NCI-H524 (cell line): Measurements from ENCODE around the gene ACE.

Source experiments
- DNase-seq, 2 experiments: peaks; one replicate each; lab custom pipeline; 2025; lab: John Stamatoyannopoulos, UW

Gene ACE

DNA sequence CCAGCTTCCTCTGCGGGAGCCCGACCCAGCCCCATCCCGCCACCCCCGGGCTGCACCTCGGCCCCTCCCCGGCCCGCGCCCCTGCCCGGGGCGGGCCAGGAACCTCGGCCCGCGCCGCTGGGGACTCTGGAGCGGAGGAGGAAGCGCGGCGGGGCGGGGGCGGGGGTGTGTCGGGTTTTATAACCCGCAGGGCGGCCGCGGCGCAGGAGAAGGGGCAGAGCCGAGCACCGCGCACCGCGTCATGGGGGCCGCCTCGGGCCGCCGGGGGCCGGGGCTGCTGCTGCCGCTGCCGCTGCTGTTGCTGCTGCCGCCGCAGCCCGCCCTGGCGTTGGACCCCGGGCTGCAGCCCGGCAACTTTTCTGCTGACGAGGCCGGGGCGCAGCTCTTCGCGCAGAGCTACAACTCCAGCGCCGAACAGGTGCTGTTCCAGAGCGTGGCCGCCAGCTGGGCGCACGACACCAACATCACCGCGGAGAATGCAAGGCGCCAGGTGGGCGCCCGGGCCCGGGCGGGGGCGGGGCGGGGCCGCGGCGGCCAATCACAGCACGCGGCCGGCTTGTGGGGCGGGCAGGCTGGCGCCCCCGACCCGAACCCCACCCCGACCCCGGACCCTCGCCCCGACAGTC is at the start of gene ACE:
Gene ACE, plus strand, starts transcription at position 208 of the 626 bp plus-strand sequence. Its CDS starts 34 bp downstream, at position 242.
- DNase-seq: peak; percentile 62 to 88

DNA sequence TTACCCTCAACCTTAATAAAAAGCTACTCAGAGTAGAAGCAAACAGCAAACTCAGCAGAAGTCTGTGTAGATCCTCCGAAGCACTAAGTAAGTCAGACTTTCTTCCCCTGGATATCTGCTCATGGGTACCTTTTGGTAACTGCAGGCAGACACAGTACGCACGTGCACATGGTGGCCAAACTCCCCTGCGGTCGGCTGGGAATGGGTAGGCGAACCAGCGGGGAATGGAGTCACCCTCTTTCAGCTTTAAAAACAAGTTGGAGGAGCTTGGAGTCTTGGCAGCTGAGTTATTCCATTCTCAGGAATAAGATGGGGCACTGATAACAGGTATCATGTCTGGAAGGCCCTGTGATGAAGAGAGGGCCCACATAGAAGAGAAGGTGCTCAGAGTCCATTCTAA is 47.1 kb upstream of the ACE start:
- no peak for DNase-seq

DNA sequence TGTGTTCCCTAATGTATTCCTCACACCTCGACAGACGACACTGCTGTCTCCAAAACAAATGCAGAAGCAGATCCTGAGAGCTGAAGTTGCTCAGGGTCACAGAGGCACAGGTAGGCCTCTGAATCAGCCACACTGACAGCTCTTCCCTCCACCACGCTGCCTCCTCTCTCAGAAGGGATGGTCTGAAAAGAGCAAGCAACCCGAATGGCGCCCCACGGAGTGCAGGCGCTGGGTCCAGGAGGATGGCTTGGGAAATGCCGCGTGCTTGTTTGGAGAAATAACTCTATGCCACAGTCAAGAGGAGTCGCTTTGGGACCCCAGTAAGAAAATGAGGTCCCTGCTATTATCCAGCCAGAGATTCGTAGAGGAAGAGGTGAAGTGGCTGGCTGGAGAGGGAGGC is 46.6 kb upstream of the ACE start:
- DNase-seq: no peak

DNA sequence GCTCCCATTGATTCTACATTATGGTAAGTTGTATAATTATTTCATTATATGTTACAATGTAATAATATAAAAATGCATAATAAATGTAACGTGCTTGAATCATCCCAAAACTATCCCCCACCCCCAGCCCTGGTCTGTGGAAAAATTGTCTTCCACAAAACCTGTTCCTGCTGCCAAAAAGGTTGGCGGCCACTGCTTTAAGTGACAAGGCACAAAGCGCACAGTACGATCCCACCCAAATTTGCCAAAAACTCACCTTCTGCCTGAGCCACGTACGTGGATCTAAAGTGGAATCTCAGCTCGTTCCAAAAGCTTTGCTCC is 45.3 kb upstream of the ACE start:
- DNase-seq: no peak

DNA sequence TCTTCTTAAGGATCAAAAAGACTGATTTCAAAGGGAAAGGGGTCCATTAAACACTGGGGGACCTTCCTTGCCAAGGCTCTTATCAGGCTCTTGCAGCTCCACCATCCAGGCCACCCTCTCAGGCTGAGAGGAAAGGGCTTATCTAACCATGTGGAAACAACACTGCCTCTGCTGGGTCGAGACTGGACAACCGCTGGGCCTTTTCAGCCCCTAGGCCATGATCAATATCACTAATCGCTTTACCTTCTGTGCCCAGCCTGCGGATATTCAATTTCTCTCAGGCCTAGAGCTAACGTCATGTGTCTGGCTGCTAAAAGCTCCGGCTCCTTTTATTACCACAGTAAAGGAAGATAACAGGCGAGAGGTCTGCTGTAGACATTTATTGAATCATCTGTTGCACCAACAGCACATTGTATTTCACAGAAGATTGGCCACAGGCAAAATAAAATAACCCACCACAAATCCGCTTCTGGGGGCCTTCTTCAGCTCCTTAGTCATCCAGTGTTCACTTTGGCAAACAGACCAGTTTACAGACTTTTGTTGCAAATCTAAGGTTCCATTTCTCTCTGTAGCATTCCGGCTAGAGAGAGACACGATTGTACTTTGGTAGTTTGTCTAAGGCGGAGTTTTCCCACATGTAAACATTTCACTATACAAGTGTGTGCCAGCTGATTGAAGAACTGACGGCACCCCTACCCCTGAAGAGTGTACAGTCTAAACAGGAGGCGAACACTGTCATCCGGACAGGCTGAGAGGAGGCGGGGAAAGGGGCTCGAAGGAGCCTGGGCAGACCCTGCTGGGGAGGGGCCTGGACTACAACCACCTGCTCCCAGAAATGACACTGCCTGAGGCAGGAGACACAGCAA is 44.7 kb upstream of the ACE start:
- no peak for DNase-seq

DNA sequence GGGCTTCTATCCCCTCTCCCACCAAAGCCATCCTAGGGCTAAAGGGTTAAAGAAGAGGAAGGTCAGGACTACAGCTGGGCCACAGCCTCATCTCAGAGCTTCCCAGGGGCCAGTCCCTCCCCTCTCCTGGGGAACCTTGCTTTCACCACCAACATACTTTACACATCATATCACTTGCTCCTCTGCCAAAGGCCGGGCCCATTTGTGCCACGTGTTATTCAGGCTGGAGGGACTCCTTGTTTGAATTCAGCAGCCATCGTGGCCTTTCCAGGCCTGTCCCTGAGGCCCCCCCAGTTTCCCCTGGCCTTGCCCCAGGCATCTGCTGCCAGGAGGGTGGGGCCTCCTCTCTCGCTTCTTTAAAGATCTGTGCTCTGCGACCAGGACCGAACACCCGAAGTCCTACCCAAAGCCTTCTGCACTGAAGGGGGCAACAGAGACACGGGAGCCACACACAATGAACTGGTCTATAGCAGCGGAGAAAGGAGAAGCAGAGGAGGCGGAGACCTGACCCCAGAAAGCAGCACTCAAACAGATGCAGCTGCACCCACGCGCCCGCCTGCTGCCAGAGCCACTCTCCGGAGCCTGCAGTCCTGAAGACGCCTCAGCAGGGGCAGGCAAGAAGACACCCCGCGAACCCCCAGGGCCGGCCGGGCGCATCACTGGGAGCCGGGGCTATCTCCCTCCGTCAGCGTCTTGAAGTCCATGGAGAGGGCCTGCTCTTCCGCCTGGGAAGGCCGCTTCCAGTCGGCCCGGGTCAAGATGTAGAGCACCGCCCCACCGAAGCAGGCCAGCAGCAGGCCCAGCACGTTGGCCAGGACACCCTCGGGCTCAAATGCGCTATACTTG is 42.9 kb upstream of the ACE start:
- no peak for DNase-seq

DNA sequence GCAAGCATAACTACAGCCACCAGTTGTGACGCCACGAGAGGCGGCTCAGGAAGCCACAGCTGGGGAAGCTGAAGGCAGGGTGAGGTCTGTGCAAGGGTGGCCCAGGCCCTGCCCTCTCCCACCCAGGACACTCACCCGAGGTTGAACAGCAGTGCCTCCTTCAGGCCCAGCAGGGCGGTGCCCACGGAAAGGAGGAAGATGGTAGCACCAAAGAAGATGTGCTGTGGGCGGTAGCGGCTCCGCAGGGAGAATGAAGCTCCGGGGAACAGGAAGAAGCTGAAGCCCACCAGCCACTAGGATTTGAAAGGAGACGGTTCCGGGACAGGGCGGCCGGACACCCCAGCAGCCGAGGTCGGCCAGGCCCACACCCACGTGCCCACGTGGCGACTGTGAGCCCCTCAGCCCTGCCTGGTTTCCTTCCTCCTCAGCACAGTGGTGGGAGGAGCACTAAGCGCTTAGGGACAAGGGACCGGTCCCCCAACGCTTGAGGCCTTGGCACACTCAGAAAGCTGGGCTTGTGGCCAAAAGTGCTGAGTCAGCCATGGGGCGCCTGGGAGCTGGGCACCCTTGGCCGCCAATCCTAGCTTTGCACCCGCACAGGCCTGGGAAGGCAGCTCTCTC is 41.8 kb upstream of the ACE start:
- DNase-seq: no peak

DNA sequence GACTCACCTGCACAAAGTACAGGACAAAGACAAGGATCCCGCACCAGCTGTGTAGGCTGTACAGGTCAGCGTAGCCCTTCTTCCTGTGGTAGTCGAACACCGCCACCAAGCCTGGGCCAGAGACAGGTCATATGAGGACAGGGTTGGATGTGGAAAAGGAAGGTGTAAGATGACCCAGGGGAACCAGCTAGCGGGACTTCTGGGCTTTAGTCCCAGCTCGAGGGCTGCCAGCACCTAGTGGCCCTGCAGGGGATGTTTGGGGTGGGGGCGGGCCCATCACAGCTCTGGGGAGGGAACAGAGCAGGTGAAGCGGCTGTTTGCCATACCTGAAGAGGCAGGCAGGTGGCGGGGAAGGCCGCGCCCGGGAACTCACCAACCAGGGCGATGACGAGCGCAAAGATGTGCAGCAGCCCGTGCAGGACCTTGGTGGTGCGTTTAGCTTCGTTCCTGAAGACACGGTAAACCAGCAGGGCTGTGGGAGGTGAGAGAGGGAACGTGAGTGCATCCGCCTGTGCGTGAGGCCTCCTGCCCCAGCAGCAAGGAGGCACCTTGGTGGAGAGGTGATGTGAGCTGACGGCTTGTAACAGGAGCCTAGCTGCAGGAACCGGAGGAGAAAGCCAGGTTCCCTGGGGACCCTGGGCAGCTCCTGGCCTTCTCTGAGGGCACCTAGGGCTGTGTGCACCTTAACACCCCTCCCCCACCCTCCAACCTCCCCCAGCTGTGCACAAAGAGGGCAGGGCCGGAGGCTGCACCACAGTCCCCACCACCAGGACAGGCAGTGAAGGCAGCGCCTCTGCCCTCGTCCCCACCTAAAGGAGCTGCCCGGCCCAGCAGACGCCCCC is 41.0 kb upstream of the ACE start:
- DNase-seq: no peak

DNA sequence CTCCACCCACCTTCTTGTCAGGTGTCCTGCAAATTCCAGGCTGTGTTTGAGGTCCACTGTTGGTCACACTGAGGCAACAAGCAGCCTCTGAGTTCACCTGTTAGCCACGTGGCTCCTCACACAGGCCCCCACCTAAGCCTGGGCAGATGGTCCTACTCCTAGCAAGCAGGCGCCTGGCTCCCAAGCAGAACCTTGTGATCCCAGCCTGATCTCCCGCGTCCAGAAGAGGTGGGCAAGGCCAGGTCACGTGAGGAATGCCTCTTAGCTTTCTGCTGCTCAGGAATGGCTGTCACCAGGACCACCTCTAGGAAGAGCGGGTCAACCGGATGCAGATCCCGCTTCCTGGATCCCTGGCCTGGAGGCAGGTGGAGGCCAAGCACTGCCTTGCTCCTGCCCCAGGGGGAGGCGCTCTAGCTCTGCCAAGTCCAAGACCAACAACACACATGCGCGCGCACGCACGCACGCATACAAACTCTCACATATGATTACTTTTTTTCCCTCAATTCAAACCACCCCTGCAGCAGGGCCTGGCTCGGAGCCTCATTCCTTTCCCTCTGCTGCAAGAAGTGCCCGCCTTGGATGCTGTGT is 40.2 kb upstream of the ACE start:
- peak in 1 of 2 experiments; percentile 23 for DNase-seq

DNA sequence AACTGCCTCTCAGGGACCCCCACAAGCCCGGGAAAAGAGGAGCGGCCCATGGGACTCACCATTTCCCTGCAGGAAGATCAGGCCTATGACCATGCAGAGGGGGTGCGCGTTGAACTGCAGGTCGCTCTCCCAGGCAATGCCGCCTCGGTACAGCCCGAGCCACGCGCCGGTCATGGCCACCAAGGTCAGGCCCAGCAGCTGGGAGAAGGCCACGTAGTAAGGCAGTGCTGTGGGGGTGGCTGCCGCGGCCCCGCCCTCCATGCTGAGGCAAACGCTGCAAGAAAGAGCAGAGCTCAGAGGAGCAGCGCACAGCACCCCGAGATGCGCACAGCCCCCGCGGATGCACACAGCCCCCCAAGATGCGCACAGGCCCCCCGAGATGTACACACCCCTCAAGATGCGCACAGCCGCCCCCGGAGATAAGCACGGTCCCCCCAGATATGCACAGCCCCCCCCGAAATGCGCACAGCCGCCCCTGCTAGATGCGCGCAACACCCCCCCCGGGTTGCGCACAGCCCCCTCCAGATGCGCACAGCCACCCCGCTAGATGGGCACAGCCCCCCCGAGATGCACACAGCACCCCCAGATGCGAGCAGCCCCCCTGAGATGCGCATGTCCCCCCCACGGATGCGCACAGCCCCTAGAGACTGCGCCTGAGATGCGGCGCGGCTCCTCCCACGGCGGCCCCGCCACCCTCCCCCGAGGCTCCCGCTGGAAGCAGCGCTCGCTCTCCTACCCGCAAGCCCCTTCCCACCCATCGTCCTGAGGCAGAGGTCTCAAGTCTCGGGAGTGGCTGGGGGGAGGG is 39.4 kb upstream of the ACE start:
- no peak for DNase-seq

DNA sequence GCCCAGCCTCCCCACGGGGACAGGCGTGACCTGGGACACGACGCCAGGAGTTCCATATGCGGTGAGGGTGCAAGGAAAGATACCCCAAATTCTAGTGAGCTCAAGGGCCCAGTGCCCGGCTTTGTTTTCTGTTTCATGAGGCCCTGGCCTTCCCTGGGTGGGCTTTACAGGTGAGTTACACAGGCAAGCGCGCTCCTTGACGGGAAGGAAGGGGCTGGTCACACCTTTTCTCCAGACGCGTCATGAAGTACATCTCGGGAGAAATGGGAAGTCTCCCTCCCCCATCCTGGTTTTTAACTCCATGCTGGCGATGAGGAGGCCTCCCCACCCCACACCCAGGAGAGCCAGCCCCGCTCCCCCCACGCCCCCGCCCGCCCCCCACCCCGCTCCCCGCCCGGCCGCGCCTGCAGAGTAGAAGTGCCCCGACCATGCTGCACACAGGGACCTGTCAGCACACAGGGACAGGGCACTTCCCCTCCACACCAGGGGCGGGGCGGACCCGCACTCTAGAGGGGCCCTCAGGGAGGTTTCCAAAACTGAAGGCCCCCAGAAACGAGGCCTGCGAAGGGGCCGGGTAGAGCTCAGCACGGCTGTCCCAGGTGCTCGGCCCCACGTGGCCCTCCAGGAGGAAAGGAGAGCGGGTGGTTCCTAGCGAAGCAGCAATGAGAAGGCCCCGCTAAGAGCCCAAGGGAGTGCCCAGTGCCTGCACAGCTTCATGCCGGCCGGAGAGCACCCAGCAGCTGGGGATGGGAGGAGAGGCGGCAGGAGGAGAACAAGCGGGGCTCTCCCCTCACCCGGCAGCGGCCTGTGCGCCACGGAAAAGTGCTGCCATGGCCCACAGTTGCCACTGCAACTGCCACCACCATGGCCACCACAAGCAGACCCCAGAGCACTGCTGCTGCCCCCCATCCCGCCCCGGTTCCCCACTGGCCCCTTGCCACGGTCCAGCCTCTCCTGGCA is 38.5 kb upstream of the ACE start:
- DNase-seq: no peak

DNA sequence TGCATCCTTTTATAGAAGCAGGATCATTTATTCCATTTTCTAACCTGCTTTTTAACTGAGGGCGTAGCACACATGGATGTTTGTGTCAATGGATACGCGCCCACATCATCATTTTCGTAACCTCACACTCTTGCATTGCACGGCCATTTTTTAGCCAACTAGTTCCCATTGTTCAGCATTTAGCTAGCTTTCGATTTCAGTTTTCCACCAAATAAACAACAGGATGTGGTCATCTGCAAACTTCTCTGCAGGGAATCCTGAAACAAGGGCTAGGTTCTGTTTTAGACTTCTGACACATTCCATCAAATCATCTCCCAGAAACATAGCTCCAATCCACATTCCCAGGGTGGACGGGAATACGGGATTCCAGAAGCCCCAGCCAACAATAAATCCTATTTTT is 37.2 kb upstream of the ACE start:
- no peak for DNase-seq

DNA sequence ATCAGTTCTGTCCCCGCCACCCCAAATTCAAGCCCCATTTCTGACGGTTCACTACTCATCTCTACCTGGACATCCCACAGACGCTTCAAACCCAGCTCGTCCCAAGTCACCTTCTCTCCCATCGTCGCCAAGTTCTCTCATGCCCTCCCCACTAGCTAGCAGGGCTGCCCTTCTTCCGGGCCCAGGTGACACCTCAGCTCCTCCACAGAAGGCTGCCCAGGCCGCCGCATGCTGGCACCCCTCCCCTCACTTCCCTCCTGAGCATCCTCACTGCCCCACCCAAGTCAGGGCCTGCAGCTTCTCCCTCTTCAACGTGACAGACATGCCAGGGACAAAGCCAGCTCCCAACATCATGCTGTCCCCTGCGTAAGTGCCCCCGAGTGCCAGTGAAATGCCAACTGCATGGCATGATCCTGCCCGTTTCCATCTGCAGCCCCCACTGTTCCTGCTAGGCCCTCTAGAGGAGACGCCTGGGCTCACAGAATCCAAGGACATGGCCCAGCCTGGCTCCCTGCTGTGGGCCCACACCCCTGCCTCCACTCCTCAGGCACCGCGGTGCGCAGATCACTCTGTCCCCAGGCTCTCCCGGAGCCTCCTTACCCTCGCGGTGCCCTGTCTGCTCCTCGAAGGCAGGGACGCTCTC is 36.6 kb upstream of the ACE start:
- DNase-seq: no peak

DNA sequence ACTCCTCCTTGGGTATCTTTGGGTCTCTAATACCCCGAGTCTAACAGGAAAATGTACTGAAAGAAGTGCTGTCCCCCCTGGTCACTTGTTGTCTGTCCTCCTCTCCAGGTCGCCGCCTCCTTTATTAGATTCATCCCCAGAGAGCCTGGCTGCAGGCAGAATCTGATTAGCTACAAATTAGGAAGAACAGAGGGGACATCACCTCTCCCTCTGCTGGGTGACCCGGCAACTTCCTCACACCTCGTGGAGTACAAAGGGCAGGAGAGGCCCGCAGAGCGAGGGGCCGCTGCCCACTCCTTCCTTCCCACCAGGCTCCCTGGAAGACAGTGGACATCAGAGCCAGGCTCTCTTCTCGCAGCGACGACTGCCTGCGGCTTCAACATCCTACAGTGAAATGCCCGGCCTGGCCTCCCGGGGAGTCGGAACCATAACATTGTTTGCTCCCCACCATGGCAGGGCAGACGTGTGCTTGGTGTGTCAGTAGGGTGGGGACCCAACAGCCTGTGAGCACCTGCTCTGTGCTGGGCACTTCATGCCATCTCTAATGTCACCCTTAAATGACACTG is 36.0 kb upstream of the ACE start:
- DNase-seq: no peak

DNA sequence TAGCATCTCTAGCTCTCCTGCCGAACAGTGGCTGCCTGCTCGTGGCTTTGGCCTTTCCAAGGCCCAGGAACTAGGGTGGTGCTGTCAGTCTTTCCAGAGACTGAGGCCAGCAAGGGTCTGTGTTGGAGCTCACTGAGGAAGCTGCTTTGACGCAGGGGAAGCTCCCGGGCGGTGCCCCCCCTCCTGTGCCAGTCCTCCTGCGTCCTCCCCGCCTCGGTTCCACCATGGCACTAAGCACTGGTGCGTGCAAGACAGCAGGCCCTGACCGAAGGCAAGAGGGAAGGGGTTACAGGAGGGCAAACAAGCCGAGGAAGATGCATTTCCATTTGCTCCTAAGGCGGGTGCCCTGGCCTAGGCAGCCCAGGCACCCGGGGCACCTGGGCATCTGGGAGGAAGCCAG is 35.2 kb upstream of the ACE start:
- no peak for DNase-seq

DNA sequence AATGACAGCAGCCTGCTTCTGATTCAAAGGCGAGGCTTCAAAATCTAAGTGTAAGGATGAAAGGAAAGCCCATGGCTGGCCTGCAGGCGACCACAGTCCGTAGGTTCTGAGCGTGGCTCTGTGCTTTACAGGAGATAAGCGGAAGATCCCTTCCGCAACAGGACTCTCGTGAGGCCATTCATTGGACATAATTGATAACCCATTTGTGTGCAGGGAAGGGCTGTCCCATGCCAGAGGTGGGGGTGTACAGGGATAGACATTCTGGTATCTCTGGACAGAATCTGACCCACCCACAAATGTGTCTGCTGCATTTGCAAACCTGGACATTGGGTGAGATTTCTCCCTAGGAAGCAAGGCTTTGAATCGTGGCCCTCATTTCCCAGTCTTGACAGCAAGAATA is 34.8 kb upstream of the ACE start:
- no peak for DNase-seq

DNA sequence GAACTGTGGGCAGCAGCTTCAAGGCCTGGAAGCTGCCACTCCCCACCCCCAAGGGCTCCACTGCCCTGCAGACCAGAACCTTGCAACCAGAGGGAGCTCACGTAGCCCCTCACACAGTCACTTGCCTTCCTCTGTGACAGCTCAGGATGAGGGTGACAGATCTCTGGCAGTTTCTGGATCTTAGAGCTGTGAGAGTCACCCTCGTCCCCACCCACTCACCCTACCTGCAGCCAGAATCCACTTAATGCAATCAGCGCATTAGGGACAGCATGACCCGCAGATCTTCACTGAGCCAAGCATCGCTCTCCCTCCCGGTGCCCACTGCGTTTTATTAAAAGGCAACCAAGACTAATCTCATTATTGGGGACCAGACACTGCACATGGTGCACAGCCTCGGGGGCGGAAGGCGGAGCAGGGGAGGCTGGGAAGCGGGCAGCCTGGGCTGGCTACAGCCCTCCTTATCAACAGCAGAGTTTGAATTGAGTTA is 34.3 kb upstream of the ACE start:
- peak; percentile 74 to 86 for DNase-seq

DNA sequence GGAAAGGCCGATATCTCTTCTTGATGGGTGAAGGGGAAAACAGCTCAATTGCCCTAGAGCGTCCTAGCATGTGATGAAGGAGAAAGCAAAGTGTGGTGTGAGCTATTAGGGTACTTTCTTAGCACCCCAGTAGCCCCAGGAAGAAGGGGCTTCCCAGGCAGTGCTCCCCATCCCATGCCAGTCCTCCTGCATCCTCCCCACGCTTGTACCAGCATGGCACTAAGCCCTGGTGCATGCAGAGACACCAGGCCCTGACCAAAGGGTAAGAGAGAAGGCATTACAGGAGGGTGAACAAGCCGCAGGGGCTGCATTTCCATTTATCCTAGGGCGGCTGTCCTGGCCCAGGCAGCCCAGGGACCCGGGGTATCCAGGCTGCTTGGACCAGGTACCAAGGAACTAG is 33.8 kb upstream of the ACE start:
- no peak for DNase-seq
